Fibroblast of lung (primary cell): Measurements from ENCODE around the gene SALL1. TPM values are rescaled to one million over a fixed set of nuclear protein-coding genes. Genes with fewer than 3 reads are reported as not detected.

Source experiments
- DNase-seq, 2 donors: peaks; one replicate each; pipeline versions ENCODE4 v3.0.0 to v3.0.0-alpha.2; 2010; ENCODE audit warnings: low read depth in 2 of 2
- H2AFZ ChIP-seq: 2 replicates; pipeline ENCODE4 v1.5.1; 2012; ENCODE audit warnings: low read length, control low read depth, inconsistent platforms
- H3K27ac ChIP-seq: 2 replicates; pipeline ENCODE4 v1.5.1; 2011; ENCODE audit warnings: low read length, control low read depth; ENCODE audit not compliant: insufficient read depth
- H3K27me3 ChIP-seq: 2 replicates; pipeline ENCODE4 v1.5.1; 2011; ENCODE audit warnings: mild to moderate bottlenecking, low read length; ENCODE audit not compliant: control insufficient read depth, insufficient read depth
- H3K36me3 ChIP-seq: 2 replicates; pipeline ENCODE4 v1.5.1; 2011; ENCODE audit warnings: low read length; ENCODE audit not compliant: control insufficient read depth, insufficient read depth
- H3K4me1 ChIP-seq: 2 replicates; pipeline ENCODE4 v1.5.1; 2011; ENCODE audit warnings: low read length; ENCODE audit not compliant: control insufficient read depth, insufficient read depth; ENCODE audit errors: extremely low read depth
- H3K4me2 ChIP-seq: 2 replicates; pipeline ENCODE4 v1.5.1; 2011; ENCODE audit warnings: low read length, control low read depth; ENCODE audit not compliant: insufficient read depth; ENCODE audit errors: extremely low read depth
- H3K4me3 ChIP-seq, 4 experiments: fragments of 200-600 bp in 1 of 4; sonication (generic) in 1 of 4; replicated peaks in 1 of 4; 2 replicates each; pipeline ENCODE4 v1.5.1; 2011 to 2016; ENCODE audit warnings: low read length in 4 of 4, low read depth in 3 of 4, mild to moderate bottlenecking in 3 of 4, control low read depth in 2 of 4, inconsistent platforms in 1 of 4, mixed read lengths in 1 of 4; ENCODE audit not compliant: insufficient read depth in 1 of 4; ENCODE audit errors: control extremely low read depth in 1 of 4
- H3K79me2 ChIP-seq: 2 replicates; pipeline ENCODE4 v1.5.1; 2012; ENCODE audit warnings: mild to moderate bottlenecking, low read length, inconsistent platforms; ENCODE audit not compliant: control insufficient read depth, insufficient read depth
- H3K9ac ChIP-seq: 2 replicates; pipeline ENCODE4 v1.5.1; 2011; ENCODE audit warnings: mild to moderate bottlenecking, low read length, control low read depth; ENCODE audit not compliant: insufficient read depth
- H3K9me3 ChIP-seq: 2 replicates; pipeline ENCODE4 v1.5.1; 2012; ENCODE audit warnings: low read depth, low read length; ENCODE audit not compliant: control insufficient read depth, insufficient read depth
- H4K20me1 ChIP-seq: 2 replicates; pipeline ENCODE4 v1.5.1; 2011; ENCODE audit warnings: low read length; ENCODE audit not compliant: control insufficient read depth, insufficient read depth; ENCODE audit errors: extremely low read depth
- CTCF ChIP-seq, 2 donors: IDR thresholded peaks in 1 of 2; conservative IDR thresholded peaks in 1 of 2; 1 replicate in 1 of 2; 2 replicates in 1 of 2; pipeline ENCODE4 v1.5.1; 2011 to 2012; ENCODE audit warnings: low read length in 2 of 2, control low read depth in 1 of 2, inconsistent platforms in 1 of 2, low read depth in 1 of 2, mild to moderate bottlenecking in 1 of 2
- EZH2 ChIP-seq: IDR thresholded peaks from 2 replicates; pipeline ENCODE4 v1.5.1; 2012; ENCODE audit warnings: low read length, control low read depth, mild to moderate bottlenecking; ENCODE audit errors: missing control alignments
- polyA plus RNA-seq, 2 donors: library from polyadenylated mRNA; depleted of rRNA in 1 of 2; stranded (reverse) in 1 of 2; unstranded in 1 of 2; fragments of >200 nt; gene quantifications; 2 replicates each; pipeline ENCODE4 v1.2.1, GENCODE V29; 2011 to 2012; ENCODE audit warnings: missing spikeins in 1 of 2
- total RNA-seq: library from RNA; depleted of rRNA; stranded (reverse); fragments of >200 nt; gene quantifications from 2 replicates; pipeline ENCODE4 v1.2.1, GENCODE V29; 2014

Gene SALL1
- total and polyA plus RNA-seq, 2 donors (not counting 1 experiment from before 2014, with no cell fraction given) = 0.10 to 0.17 TPM

- no peaks in the 10 kb centered on the region for H3K4me1 ChIP-seq
- no peak overlapping the region for H2AFZ ChIP-seq
- H3K4me2 ChIP-seq = no peak overlapping the region
- H3K36me3 ChIP-seq = no peaks in the 10 kb centered on the region
- H3K9me3 ChIP-seq = no peaks in the 10 kb centered on the region
- H3K4me3 ChIP-seq = no peak overlapping the region
- no peaks in the 10 kb centered on the region for H3K27me3 ChIP-seq
- H3K79me2 ChIP-seq = no peaks in the 10 kb centered on the region
- TF ChIP-seq EZH2 = no peak
- TF ChIP-seq CTCF (conservative IDR thresholded peaks at IDR 0.05 in 1 of 2, IDR thresholded peaks at IDR 0.05 in 1 of 2; ENCODE audit: low read depth in 1 of 2, low read length in 2 of 2) = no peak
- no peaks in the 10 kb centered on the region for H4K20me1 ChIP-seq
- H3K27ac ChIP-seq = no peak overlapping the region
- no peak overlapping the region for H3K9ac ChIP-seq
- no peak for DNase-seq
Observed at GRCh38 chr16:51143196-51143977, 7.7 kb downstream of the SALL1 start.

DNA sequence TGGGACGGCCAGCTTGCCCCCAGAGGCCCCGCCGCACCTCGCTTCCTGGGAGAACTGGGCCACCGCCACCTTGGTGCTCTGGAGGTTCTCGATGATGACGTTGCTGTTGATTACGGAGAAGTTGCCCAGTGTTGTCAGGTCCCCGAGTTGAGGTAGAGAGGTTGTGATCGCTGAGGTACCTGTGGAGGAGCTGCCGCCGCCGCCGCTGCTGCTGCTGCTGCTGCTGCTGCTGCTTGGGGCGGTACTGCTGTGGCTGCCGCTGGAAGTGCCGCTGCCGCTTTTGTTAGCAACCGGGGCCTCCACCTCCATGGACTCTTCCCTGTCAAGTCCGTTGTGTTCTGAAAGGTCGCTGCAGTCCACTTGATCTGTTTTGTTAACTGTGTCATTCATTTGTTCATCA is 9.5 kb downstream of the SALL1 start:
- no peak for DNase-seq
- Histone ChIP-seq H4K20me1 (no peaks in the 10 kb centered on the region), H3K27me3 (no peaks in the 10 kb centered on the region), H3K79me2 (no peaks in the 10 kb centered on the region), H3K27ac (no peak overlapping the region), H3K9ac (no peak overlapping the region), H3K4me2 (no peak overlapping the region), H3K4me3 (no peak overlapping the region), H3K9me3 (no peaks in the 10 kb centered on the region), H2AFZ (no peak overlapping the region), H3K36me3 (no peaks in the 10 kb centered on the region), H3K4me1 (no peaks in the 10 kb centered on the region)
- TF ChIP-seq CTCF (conservative IDR thresholded peaks at IDR 0.05 in 1 of 2, IDR thresholded peaks at IDR 0.05 in 1 of 2; ENCODE audit: low read depth in 1 of 2, low read length in 2 of 2) = no peak

DNA sequence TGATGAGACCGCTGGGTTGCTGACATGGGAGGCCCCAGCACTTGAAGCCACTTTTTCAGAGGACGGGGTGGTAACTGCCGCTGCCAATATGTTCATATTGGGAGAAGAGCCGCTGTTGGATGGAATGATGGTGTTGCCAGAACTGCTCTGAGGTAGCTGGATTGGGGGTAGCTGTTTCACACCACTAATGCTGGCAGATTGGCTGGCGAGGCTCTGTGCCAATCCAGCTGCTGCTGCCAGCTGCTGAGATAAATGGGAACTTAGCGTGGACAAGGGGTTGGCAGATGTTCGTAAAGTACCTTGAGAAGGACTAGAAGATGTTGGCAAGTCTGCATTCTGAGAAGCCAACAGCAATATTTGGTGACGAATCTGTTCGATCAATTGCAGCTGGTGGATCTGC is 10.0 kb downstream of the SALL1 start:
- no peak overlapping the region for H3K9ac ChIP-seq
- no peak for TF ChIP-seq EZH2
- TF ChIP-seq CTCF (conservative IDR thresholded peaks at IDR 0.05 in 1 of 2, IDR thresholded peaks at IDR 0.05 in 1 of 2; ENCODE audit: low read depth in 1 of 2, low read length in 2 of 2) = no peak
- H3K27me3 ChIP-seq = no peaks in the 10 kb centered on the region
- no peak for DNase-seq
- no peaks in the 10 kb centered on the region for H3K4me1 ChIP-seq
- no peak overlapping the region for H2AFZ ChIP-seq
- no peaks in the 10 kb centered on the region for H3K36me3 ChIP-seq
- no peaks in the 10 kb centered on the region for H4K20me1 ChIP-seq
- H3K79me2 ChIP-seq = no peaks in the 10 kb centered on the region
- H3K4me2 ChIP-seq = no peak overlapping the region
- no peak overlapping the region for H3K4me3 ChIP-seq
- H3K27ac ChIP-seq = no peak overlapping the region
- H3K9me3 ChIP-seq = no peaks in the 10 kb centered on the region
